Breast epithelium (tissue), 4 donors: Measurements from ENCODE around the gene CCBE1. TPM values are rescaled to one million over a fixed set of nuclear protein-coding genes. Genes with fewer than 3 reads are reported as not detected.

ENCODE experiments used
- DNase-seq, 2 donors: peaks; one replicate each; pipeline ENCODE4 v3.0.0-alpha.2; 2019; ENCODE audit warnings: low spot score in 2 of 2
- H3K27ac ChIP-seq, 2 donors: fragments of 200-600 bp; sonication (generic) in 1 of 2; one replicate each; pipeline ENCODE4 v1.5.1; 2016 to 2019; ENCODE audit warnings: mild to moderate bottlenecking in 1 of 2
- H3K27me3 ChIP-seq, 2 donors: fragments of 200-600 bp; sonication (generic) in 1 of 2; one replicate each; pipeline versions ENCODE4 v1.5.1 to v1.6.0; 2017 to 2019; ENCODE audit warnings: control low read depth in 1 of 2, mild to moderate bottlenecking in 1 of 2
- H3K36me3 ChIP-seq: fragments of 200-600 bp; one replicate; pipeline ENCODE4 v1.5.1; 2019
- H3K4me1 ChIP-seq, 2 donors: fragments of 200-600 bp; sonication (generic); one replicate each; pipeline ENCODE4 v1.5.1; 2016 to 2019; ENCODE audit warnings: control low read depth in 1 of 2
- H3K4me3 ChIP-seq, 3 donors: fragments of 200-600 bp; sonication (generic); 1 replicate in 2 of 3; 2 replicates in 1 of 3; pipeline ENCODE4 v1.5.1; 2016 to 2019; ENCODE audit warnings: mild to moderate bottlenecking in 3 of 3, moderate library complexity in 2 of 3
- H3K9me3 ChIP-seq, 2 donors: fragments of 200-600 bp; sonication (generic) in 1 of 2; one replicate each; pipeline ENCODE4 v1.5.1; 2016 to 2019; ENCODE audit warnings: control low read depth in 1 of 2
- POLR2A ChIP-seq: fragments of 450-650 bp; IDR thresholded peaks from one replicate; pipeline ENCODE4 v1.6.1; 2016; ENCODE audit warnings: antibody characterized with exemption, mild to moderate bottlenecking, moderate library complexity
- POLR2AphosphoS5 ChIP-seq, 3 donors: sonication (generic); formaldehyde crosslinking; IDR thresholded peaks; one replicate each; pipeline ENCODE4 v1.6.1; 2017; ENCODE audit warnings: antibody characterized with exemption in 3 of 3
- intact Hi-C: fragments of 100-400 bp; cut with DNase I; formaldehyde crosslinking; loops from one replicate; pipeline ENCODE4 v1.15.1; 2023; ENCODE audit warnings: low total_unique reads
- total RNA-seq, 3 donors: library from RNA; depleted of rRNA; stranded (reverse); fragments of >200 nt; gene quantifications; one replicate each; pipeline ENCODE4 v1.1.0, GENCODE V29; 2016
- TF ChIP-seq, protein P1 (sequence below), 3 donors: fragments of 450-650 bp; IDR thresholded peaks; one replicate each; pipeline ENCODE4 v1.5.1; 2016 to 2017; ENCODE audit warnings: antibody characterized with exemption in 3 of 3, mild to moderate bottlenecking in 3 of 3, moderate library complexity in 3 of 3

CCBE1 gene
- total RNA-seq, 3 donors from 2014 or later = 3.5 to 4.9 (median 4.0) TPM

DNA sequence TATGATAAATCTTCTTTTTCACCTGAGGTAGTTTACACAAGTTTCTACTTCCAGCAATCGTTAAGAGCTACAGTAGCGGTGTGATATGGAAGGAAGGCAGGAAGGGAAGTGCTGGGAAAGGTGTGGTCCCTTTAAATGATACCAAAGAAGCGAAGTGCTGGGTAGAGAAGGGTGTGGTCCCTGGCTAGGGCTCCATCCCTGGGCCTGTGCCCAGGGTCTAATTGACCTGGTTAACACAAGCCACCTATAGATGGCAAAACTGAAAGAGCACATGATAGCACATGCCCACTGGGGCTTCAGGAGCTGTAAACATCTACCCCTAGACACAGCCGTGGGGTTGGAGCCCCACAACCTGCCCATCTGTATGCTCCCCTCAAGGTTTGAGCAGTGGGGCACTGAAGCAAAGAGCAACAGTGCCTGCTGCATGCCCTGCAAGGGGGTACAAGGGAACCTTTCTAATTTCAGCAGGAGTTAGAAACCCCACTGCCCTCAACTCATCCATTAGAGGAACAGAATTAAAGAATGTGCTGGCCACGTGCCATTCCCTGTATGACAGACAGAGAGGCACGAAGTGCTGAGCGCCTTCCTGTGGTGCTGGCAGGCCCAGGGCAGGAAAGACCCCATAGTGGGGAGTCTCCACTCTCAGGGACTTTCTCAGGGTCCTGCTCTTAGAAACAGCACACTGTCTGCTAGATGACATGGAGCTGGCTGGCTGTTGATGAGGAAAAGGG is 185.0 kb downstream of the CCBE1 start:
- Histone ChIP-seq H3K9me3 (no peaks in the 10 kb centered on the region), H3K4me3 (no peak overlapping the region), H3K27me3 (no peaks in the 10 kb centered on the region), H3K27ac (no peak overlapping the region), H3K36me3 (no peaks in the 10 kb centered on the region), H3K4me1 (no peaks in the 10 kb centered on the region)
- DNase-seq = no peak
- TF ChIP-seq, protein P1, sequence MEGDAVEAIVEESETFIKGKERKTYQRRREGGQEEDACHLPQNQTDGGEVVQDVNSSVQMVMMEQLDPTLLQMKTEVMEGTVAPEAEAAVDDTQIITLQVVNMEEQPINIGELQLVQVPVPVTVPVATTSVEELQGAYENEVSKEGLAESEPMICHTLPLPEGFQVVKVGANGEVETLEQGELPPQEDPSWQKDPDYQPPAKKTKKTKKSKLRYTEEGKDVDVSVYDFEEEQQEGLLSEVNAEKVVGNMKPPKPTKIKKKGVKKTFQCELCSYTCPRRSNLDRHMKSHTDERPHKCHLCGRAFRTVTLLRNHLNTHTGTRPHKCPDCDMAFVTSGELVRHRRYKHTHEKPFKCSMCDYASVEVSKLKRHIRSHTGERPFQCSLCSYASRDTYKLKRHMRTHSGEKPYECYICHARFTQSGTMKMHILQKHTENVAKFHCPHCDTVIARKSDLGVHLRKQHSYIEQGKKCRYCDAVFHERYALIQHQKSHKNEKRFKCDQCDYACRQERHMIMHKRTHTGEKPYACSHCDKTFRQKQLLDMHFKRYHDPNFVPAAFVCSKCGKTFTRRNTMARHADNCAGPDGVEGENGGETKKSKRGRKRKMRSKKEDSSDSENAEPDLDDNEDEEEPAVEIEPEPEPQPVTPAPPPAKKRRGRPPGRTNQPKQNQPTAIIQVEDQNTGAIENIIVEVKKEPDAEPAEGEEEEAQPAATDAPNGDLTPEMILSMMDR (IDR thresholded peaks at IDR 0.05) = no peak
- TF ChIP-seq POLR2A (no peak), POLR2AphosphoS5 (IDR thresholded peaks at IDR 0.05) (no peak)
- intact Hi-C loops = no loop called here

DNA sequence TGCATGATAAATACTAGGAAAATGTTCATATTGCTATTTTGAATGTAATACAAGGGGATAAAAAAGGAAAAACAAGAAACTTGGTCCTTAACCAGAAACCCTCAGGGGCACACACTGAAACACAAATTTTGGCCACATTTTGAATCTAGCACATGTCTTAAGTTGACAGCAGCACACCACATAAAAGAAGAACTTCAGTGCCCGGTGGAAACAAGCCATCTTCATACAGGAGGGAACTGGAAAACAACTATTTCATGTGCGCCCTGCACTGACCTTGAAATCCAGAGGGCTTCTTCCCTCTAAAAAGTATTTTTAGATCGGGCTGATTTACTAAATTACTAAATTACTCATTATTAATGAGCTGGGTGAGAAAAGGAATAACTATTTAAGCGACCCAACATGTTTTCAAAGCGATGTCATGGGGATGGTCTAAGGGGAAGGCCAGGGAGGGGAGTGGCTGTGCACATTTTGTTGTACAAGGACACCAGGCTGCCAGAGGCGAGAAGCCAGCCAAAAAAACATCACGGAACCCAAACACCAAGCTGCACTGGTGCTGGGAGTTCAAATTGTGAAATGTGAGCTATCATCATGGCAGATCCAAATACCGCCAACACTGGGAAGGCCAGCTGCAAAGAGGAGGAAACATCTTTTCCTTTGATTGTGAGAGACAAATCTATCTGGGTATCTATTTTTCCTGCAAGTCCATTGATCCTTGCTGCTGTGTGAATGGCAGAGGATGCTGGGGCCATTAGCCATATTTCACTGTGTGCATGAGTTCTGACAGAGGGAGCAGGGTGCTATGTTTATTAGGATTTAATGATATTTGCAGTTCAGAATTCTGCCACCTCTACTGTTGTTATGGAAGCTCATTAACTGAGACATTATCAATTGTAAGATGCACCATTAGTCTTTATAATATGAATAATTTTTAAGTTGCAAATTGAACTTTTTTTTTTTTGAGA is 187.5 kb downstream of the CCBE1 start:
- Histone ChIP-seq H3K36me3 (no peaks in the 10 kb centered on the region), H3K4me1 (no peaks in the 10 kb centered on the region), H3K27ac (no peak overlapping the region), H3K27me3 (no peaks in the 10 kb centered on the region), H3K9me3 (no peaks in the 10 kb centered on the region), H3K4me3 (no peak overlapping the region)
- DNase-seq = no peak
- intact Hi-C loops = no loop called here
- TF ChIP-seq POLR2A (no peak), POLR2AphosphoS5 (IDR thresholded peaks at IDR 0.05) (peak in 1 of 3 donors; percentile 69)

DNA sequence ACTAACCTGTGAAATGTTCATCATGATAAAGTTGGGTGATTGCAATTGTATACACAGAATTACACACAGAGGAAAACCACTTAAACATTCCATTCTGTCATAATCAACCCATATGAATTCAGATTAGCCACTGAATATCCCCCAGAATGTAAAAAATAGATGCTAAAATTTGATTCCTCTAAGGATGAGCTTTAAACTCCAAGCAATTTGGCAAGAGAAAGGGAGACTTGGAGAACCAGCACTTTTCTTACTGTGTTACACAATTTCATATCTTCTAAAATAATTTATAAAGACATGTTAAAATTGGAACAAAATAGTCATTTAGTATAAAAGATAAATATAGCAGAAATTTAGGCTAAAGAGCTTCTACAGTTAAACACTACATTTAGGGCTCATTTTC is 191.9 kb downstream of the CCBE1 start:
- H3K4me1 ChIP-seq = no peaks in the 10 kb centered on the region
- no peaks in the 10 kb centered on the region for H3K27me3 ChIP-seq
- H3K9me3 ChIP-seq = no peaks in the 10 kb centered on the region
- no peak overlapping the region for H3K4me3 ChIP-seq
- DNase-seq = no peak
- intact Hi-C loops = no loop called here
- no peak overlapping the region for H3K27ac ChIP-seq
- no peaks in the 10 kb centered on the region for H3K36me3 ChIP-seq
- TF ChIP-seq POLR2A (no peak), POLR2AphosphoS5 (IDR thresholded peaks at IDR 0.05) (no peak)
- TF ChIP-seq, protein P1 (IDR thresholded peaks at IDR 0.05) = no peak

DNA sequence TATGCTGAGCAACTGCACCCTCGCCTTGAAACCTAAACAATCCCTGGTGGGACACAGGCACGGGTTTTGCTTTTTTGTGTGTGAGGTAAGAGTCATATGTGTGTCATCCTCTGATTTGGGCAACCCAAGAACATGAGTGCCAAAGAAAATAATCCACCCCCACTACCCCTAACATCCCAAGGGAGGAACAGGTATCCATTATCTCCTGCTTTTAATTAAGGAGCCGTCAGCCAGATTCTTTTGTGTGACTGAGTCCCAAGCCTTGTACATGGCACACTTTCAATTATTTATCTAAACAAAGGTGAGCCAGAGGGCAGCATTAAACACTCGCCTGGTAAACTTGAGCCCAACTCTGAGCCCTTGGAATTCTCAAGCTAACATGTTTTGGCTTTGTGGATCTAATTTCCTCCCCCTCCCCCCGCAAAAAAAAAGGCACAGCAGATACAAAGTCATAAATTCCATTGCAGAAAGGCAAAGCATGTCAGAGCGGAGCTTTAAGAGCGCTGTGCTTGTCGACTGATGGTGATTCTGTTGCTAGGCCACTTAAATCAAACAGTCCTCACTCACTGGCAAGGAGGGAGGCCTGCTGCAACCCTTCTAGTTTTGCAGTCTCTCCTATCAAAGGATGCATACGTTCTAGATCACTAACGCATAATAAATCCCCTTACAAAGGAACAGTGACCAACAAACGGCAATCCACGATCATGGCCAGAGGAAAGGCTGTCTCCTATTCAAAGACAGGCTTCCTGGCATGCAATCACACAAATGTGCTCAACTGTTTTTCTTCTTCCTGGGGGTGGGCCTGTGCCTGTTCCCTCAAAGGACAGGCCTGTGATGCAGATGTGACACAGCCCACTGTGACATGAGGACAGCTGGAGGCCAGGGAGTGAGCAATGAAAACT is 194.7 kb downstream of the CCBE1 start:
- H3K27ac ChIP-seq = peak overlapping the region; percentile 30 to 76
- DNase-seq = no peak

DNA sequence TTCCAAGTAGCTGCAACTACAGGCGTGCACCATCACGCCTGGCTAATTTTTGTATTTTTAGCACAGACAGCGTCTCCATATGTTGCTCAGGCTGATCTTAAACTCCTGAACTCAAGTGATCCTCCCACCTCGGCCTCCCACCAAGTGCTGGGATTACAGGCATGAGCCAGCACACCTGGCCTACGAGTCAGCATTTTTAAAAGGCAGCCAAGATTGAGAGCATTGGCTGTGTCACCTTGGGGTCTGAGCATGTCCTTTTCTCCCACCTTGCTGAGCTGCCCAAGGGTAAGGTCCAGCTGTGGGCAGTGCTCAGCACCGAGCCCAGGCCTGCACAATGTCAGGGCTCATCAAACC is 195.3 kb downstream of the CCBE1 start:
- no peak for DNase-seq
- peak overlapping the region; percentile 30 to 76 for H3K27ac ChIP-seq
- TF ChIP-seq POLR2A (no peak), POLR2AphosphoS5 (IDR thresholded peaks at IDR 0.05) (no peak)
- TF ChIP-seq, protein P1 (IDR thresholded peaks at IDR 0.05) = no peak
- H3K9me3 ChIP-seq = no peaks in the 10 kb centered on the region
- no peaks in the 10 kb centered on the region for H3K27me3 ChIP-seq
- intact Hi-C loops = no loop called here
- no peaks in the 10 kb centered on the region for H3K4me1 ChIP-seq
- no peaks in the 10 kb centered on the region for H3K36me3 ChIP-seq
- H3K4me3 ChIP-seq = no peak overlapping the region

More for the DNA sequence above, 194.7 kb downstream of the CCBE1 start:
- no peak overlapping the region for H3K4me3 ChIP-seq
- no peaks in the 10 kb centered on the region for H3K4me1 ChIP-seq
- H3K27me3 ChIP-seq = no peaks in the 10 kb centered on the region
- TF ChIP-seq, protein P1 (IDR thresholded peaks at IDR 0.05) = no peak
- TF ChIP-seq POLR2AphosphoS5 (IDR thresholded peaks at IDR 0.05) = peak in 2 of 3 donors; percentile 14 to 82
- no peaks in the 10 kb centered on the region for H3K9me3 ChIP-seq
- no peaks in the 10 kb centered on the region for H3K36me3 ChIP-seq
- intact Hi-C loops = no loop called here
